HG02870 (cell line): ENCODE results near the gene MSH3.
A peak's percentile ranks its signal among the peaks of the same experiment; 100 is the strongest.
"Not testable (repeated sequence)": the region's sequence is repeated elsewhere in the genome, so short reads cannot be mapped to it uniquely, and the experiment has no call there.

Experiments
- ATAC-seq: cut with Tn5 transposase; IDR thresholded peaks from one replicate; pipeline ENCODE4 v1.9.1; 2021; ENCODE audit warnings: mild to moderate bottlenecking, moderate library complexity; ENCODE audit not compliant: unreplicated experiment

The MSH3 gene

GRCh38 chr5:80747922-80748321, 93.5 kb downstream of the MSH3 start:
- no peak for ATAC-seq

GRCh38 chr5:80752427-80752826, 98.0 kb downstream of the MSH3 start:
- ATAC-seq: no peak

DNA sequence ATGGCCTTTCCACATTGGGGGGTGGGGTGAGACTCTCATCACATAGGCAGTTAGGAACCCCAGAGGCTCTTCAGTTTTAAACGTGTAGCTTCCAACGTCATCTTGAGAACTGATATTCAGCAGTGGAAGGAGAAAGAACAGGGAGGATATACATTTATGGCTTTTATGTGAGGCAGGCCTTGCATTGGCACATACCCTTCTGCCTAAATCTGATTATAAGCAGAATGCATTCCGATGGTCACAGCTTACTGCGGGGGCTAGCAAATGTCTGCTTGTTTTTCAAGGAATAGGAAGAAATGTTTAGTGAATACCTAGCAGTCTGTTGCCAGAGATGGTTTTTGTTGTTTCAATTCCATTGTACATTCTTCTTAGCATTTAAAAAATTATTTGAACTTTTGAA, 99.3 kb downstream of the MSH3 start:
- ATAC-seq: no peak

DNA sequence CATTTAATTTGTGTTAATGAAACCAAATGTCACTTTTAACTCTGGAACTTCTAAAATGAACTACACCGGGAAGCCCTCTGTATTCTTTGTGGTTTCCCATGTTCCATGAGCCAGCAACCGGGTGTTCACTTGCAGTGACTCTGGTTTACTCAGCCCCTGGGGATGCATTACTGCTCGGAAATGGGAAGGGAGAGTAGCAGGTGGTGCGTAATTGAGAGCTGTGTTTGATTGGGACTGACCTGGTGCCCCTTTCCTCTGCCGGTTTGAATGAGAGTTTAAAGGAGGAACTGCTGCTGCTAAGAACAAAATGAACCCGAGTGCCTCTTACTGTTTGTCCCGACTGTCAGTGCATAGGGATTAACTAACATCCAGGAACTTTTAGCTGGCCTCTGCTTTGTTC, 100.4 kb downstream of the MSH3 start:
- ATAC-seq: peak; percentile 45

DNA sequence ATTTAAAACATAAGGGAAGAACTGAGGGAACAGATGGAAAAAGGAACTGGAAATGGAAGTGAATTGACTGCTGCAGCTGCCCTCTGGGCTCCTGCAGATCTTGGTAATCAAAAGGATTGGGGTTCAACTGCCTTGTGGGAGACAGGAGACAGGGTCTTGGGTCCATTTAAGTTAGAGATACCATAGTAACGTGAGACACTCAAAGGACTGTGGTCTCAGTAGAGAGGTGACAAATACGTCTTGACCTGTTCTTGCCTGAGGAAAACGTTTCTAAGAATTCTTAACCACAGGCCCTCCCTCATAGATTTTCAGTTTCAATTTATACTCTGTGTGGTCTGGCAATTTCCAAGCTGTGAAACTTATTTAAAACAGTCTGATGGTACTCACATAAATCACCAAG, 101.2 kb downstream of the MSH3 start:
- ATAC-seq: peak; percentile 95

- no peak for ATAC-seq
Observed at GRCh38 chr5:80756292-80756691, 101.8 kb downstream of the MSH3 start.

DNA sequence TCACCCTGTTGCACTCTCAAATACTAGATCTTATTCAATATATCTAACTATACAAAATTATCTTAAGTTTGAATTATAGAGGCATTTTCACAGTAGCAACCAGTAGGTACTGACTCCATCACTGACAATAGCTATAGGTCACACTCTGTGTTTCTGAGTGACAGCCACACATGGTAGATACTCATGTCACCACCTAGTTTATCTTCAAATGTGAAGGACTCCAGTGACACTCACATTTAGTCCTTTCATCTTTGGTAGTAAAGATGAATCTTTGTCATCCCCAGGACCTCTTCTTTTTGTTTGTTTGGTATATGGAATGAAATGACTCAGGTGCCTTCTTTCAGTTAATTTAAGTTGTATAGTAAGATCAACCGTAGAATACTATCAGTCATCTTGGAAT, 102.8 kb downstream of the MSH3 start:
- ATAC-seq: no peak

DNA sequence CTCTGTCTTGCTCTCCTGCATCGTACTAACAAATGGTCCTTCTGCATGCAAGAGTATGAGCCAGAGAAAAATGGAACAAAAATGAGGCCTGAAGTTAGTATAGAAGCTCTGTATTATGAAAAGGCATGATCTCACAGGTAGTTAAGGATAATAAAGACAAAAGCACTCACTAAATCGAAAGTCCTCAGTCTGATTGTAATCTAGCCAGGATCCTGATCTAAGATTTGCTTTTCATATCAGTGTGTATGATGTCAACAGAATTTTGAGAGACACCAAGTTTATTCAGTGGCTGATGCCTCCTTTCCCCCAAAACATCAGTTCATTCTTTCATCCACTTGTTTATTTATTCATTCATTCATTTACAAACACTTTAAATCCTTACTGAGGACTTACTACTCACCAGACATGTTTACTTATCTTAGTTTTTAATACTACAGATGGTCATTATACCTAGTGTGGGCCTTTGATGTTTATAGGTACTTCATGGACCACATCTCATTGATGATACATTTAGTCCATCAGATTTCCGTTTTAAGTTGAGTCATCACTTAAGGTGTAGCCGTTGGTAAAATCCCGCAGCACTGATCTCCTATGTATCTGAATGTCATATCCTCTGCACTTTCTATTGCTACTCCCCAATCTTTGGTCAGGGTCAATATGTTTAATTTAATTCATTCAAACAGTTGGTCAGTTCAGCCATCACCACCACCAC, 105.6 kb downstream of the MSH3 start:
- ATAC-seq: no peak

DNA sequence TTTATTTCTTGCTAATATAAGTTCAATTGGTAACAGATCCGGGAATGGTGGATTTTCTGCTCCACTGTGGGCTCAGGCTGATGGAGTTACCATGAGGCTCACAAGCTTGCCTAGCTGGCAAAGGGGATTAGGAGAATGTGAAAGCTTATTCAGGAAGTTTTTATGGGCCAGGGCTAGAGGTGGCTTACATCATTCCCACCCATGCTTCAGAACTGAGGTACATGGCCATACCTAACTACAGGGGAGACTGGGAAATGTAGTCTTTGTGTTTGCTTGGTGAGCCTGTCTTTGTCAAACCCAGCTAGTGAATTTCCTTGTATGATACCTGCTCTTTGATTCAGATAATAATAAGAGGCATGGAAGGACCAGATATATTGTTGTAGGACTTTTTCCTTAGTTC, 106.2 kb downstream of the MSH3 start:
- ATAC-seq: no peak

DNA sequence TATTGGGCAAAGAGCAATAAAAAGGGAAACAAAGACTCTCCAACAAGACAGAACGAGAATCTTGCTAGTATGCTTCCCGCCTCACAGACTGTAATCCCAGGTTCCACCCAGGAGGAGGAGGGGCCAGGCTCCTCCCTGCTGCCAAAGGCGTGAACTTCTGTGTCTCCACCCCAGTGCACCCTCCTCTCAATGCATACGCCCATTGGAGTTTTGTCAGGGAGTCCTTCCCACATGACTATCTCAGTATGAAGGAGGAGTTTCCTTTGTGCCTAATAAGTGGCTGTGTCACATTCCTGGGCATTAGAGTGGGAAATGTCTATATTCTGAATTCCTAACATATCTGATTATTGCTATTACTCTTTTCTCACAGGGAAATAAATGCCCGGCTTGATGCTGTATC, 106.7 kb downstream of the MSH3 start:
- no peak for ATAC-seq

GRCh38 chr5:80761966-80762365, 107.5 kb downstream of the MSH3 start:
- no peak for ATAC-seq

DNA sequence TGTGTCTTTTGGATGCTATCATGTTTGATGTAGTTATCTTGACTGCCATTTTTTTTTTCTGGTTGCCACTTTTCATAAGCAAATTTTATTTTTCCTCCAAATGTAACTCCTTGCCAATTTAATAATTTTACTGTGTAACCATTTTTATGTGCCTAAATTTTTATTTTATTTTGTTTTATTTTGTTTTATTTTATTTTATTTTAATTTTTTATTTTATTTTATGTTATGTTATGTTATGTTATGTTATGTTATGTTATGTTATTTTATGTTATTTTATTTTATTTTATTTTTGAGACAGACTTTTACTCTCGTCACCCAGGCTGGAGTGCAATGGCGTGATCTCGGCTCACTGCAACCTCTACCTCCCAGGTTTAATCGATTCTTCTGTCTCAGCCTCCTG, 108.1 kb downstream of the MSH3 start:
- no peak for ATAC-seq

DNA sequence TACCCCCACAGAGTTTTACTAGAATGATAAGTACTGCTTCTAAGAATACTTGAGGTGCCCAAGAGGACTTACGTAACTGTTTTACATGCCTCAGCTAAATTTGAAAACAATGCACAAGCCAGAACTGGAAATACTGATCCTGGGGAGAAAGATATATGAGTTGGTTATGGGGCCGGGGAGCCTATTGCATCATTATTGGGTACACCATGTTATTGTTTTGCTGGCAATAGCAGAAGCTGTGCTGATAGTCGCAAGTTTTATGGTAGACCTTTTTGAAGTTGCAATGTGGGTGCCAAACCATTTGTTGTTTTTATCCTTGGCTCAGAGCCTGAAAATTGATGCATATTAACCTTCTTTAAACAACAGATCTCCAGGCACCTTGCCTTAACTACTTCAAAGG, 108.8 kb downstream of the MSH3 start:
- no peak for ATAC-seq

DNA sequence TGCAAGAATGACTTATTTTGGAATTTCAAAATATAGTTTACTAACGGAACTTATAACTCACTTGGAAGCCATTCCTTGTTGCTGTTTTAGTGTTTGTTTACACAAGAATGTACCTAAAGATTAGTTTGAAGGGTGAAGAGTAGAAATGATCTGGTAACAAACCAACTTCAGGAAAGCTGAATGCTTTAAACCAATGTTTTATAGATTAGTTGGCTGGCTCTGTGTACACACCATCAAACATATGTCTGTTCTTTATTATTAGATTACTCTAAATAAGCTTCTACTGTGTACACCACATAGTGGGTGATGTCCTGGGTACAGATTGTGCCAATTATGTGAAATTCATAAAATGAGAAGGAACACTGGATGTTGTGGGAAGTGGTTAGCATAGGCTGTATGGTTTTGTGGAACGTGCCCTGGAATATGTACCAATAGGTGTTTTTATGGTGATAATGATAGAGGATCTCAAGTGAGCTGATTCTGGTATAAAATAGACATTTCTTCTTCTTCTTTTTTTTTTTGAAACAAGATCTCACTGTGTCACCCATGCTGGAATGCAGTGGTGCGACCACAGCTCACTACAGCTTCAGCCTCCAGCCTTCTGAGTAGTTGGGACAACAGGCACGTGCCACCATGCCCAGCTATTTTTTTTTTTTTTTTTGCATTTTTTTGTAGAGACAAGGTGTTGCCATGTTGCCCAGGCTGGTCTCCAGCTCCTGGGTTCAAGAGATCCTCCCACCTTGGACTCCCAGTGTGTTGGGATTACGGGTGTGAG, 109.6 kb downstream of the MSH3 start:
- ATAC-seq: no peak

GRCh38 chr5:80764786-80765185, 110.3 kb downstream of the MSH3 start:
- no peak for ATAC-seq

GRCh38 chr5:80777347-80778287, 123.2 kb downstream of the MSH3 start:
- ATAC-seq: no peak

DNA sequence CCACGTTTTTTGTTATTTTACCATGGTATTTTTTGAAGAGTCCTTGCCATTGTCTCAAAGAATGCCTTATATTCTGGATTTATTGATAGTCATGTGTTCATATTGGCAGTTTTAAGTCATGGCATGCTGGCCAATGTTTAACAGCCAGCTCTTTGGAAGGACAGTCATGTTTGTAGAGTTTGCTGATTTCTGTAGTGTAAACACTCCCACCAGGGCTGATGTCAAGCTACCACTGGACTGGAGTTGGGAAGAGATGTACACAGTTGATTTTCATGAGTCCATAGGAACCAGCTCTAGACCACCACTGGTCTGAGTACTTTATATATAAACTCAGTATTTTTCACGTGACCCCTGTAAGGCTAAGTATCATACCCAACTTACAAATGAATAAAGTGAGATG, 125.6 kb downstream of the MSH3 start:
- no peak for ATAC-seq

DNA sequence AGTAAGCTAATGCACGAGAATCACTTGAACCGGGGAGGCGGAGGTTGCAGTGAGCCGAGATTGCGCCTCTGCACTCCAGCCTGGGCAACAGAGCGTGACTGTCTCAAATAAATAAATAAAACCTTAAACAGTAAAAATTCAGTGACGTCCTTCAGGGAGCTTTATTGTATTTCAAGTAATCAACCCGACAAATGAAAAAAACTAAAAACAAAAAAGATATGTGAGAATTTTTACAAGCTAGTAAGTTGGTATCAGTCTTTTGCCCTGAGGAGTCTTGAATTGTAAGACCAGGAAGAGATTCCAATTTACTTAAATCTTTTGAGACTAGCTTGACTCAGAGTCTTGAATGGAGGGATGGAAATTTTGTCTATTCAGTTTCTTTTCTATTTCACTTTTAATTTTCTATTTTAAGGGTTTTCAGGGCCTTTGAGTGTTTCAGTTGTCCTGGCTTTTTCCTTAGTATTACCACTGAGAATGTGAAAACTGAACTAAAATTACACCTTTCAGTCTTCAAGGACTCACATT, 126.4 kb downstream of the MSH3 start:
- ATAC-seq: no peak

DNA sequence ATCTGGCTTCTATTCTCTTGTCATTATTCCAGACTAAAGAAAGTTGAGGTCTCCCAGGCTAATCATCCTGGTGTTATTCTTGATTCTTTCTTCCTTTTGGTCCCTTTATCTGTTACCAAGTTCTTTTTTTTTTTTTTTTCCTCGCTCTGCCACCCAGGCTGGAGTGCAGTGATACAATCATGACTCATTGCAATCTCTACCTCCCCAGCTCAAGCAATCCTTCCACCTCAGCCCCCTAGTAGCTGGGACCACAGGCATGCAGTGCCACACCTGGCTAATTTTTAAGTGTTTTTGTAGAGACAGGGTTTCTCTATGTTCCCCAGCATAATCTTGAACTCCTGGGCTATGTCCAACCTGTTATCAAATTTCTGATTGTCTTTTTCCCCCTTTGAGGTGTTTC, 126.9 kb downstream of the MSH3 start:
- no peak for ATAC-seq

DNA sequence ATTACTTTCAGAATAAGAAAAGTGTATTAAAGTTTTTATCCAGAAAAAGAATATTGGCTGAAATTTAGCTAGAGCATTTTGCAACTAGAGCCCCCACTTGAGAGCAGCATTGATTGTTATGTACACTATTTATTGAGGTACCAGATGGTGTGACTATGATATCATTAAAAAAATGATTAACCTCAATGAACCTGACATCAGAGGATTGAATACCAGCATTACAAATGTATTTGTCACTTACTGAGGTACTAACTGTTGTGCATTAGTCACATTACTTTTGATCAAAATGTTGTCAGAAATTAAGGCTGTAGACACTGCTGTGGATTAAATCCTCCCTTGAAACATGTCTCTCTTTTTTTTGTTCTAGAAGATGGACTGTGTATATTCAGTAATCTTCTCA, 128.2 kb downstream of the MSH3 start:
- ATAC-seq: no peak

DNA sequence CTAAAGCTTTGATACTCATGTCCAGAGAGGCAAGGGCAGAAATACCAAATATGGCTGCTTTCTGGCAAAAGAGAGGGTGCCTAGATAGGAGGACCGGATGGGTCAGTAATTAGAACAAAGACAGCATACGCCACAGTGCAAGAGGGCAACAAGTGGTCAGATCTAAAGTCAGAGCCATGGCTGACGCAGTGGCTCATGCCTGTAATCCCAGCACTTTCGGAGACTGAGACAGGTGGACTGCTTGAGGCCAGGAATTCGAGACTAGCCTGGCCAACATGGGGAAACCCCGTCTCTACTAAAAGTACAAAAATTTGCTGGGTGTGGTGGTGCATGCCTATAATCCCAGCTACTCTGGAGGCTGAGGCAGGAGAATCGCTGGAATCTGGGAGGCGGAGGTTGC, 129.3 kb downstream of the MSH3 start:
- ATAC-seq: not testable (repeated sequence)
